CD14-positive monocyte (primary cell): Measurements from ENCODE around the gene RPL31. TPM values are rescaled to one million over a fixed set of nuclear protein-coding genes. Genes with fewer than 3 reads are reported as not detected.

Experiments
- DNase-seq, 3 donors: peaks; one replicate each; pipeline ENCODE4 v3.0.0-alpha.2; 2011 to 2022
- H2AFZ ChIP-seq: 2 replicates; pipeline ENCODE4 v1.6.0; 2012; ENCODE audit warnings: mild to moderate bottlenecking, low read depth, low read length, inconsistent platforms; ENCODE audit not compliant: insufficient read depth, poor library complexity, severe bottlenecking
- H3K27ac ChIP-seq, 2 donors: 1 replicate in 1 of 2; 2 replicates in 1 of 2; pipeline ENCODE4 v1.5.1; 2012 to 2013; ENCODE audit warnings: low read length in 2 of 2, control low read depth in 1 of 2, inconsistent platforms in 1 of 2, low read depth in 1 of 2, mild to moderate bottlenecking in 1 of 2
- H3K27me3 ChIP-seq, 2 donors: one replicate each; pipeline versions ENCODE4 v1.6.0 to v1.6.1; 2011 to 2013; ENCODE audit warnings: low read length in 2 of 2; ENCODE audit not compliant: control insufficient read depth in 2 of 2, insufficient read depth in 2 of 2
- H3K36me3 ChIP-seq, 2 donors: replicated peaks in 1 of 2; 1 replicate in 1 of 2; 2 replicates in 1 of 2; pipeline versions ENCODE4 v1.5.1 to v1.6.1; 2012 to 2013; ENCODE audit warnings: low read length in 2 of 2, control low read depth in 1 of 2, inconsistent platforms in 1 of 2, mild to moderate bottlenecking in 1 of 2; ENCODE audit not compliant: insufficient read depth in 2 of 2, control insufficient read depth in 1 of 2
- H3K4me1 ChIP-seq, 2 donors: 1 replicate in 1 of 2; 2 replicates in 1 of 2; pipeline versions ENCODE4 v1.5.1 to v1.6.1; 2012 to 2013; ENCODE audit warnings: low read length in 2 of 2, control low read depth in 1 of 2, inconsistent platforms in 1 of 2, mild to moderate bottlenecking in 1 of 2, moderate library complexity in 1 of 2; ENCODE audit not compliant: insufficient read depth in 2 of 2, control insufficient read depth in 1 of 2
- H3K4me2 ChIP-seq: replicated peaks from 2 replicates; pipeline ENCODE3; 2012; ENCODE audit warnings: low read length, moderate library complexity, mild to moderate bottlenecking; ENCODE audit not compliant: poor library complexity, severe bottlenecking; ENCODE audit errors: extremely low read depth
- H3K4me3 ChIP-seq, 3 experiments: fragments of 200-600 bp in 1 of 3; sonication (generic) in 1 of 3; replicated peaks in 1 of 3; 1 replicate in 2 of 3; 2 replicates in 1 of 3; pipeline ENCODE4 v1.5.1; 2011 to 2013; ENCODE audit warnings: low read length in 3 of 3, mild to moderate bottlenecking in 3 of 3, control low read depth in 2 of 3, low read depth in 2 of 3, inconsistent platforms in 1 of 3, moderate library complexity in 1 of 3
- H3K79me2 ChIP-seq: 2 replicates; pipeline ENCODE4 v1.6.0; 2012; ENCODE audit warnings: mild to moderate bottlenecking, control low read depth, inconsistent platforms, low read length, moderate library complexity; ENCODE audit not compliant: insufficient read depth
- H3K9ac ChIP-seq: 2 replicates; pipeline ENCODE4 v1.6.0; 2017; ENCODE audit warnings: low read length, mild to moderate bottlenecking; ENCODE audit not compliant: insufficient read depth, poor library complexity, severe bottlenecking
- H3K9me3 ChIP-seq, 2 donors: replicated peaks in 1 of 2; 1 replicate in 1 of 2; 2 replicates in 1 of 2; pipeline versions ENCODE4 v1.5.1 to v1.6.1; 2012 to 2013; ENCODE audit warnings: low read length in 2 of 2, control low read depth in 1 of 2; ENCODE audit not compliant: control insufficient read depth in 1 of 2, insufficient read depth in 1 of 2
- H4K20me1 ChIP-seq: 2 replicates; pipeline ENCODE4 v1.6.0; 2012; ENCODE audit warnings: mild to moderate bottlenecking, low read length, control low read depth, moderate library complexity; ENCODE audit not compliant: insufficient read depth
- H3K27ac Mint-ChIP-seq, 7 donors: one replicate each; pipeline ENCODE4 v1.8.0; 2020; ENCODE audit warnings: mild to moderate bottlenecking in 7 of 7, mixed read lengths in 7 of 7, moderate library complexity in 6 of 7, inconsistent platforms in 2 of 7
- H3K27me3 Mint-ChIP-seq, 3 donors: one replicate each; pipeline ENCODE4 v1.8.0; 2021 to 2022; ENCODE audit warnings: low read depth in 3 of 3, mild to moderate bottlenecking in 3 of 3, mixed read lengths in 3 of 3, moderate library complexity in 3 of 3, inconsistent platforms in 1 of 3
- H3K36me3 Mint-ChIP-seq, 2 donors: one replicate each; pipeline ENCODE4 v1.8.0; 2020; ENCODE audit warnings: mixed read lengths in 2 of 2, inconsistent platforms in 1 of 2, mild to moderate bottlenecking in 1 of 2
- H3K4me1 Mint-ChIP-seq: one replicate; pipeline ENCODE4 v1.8.0; 2020; ENCODE audit warnings: mild to moderate bottlenecking, mixed read lengths
- H3K4me3 Mint-ChIP-seq, 2 donors: one replicate each; pipeline ENCODE4 v1.8.0; 2020; ENCODE audit warnings: mild to moderate bottlenecking in 2 of 2, mixed read lengths in 2 of 2, moderate library complexity in 1 of 2
- H3K9me3 Mint-ChIP-seq, 7 donors: one replicate each; pipeline ENCODE4 v1.8.0; 2020 to 2022; ENCODE audit warnings: mixed read lengths in 7 of 7, mild to moderate bottlenecking in 6 of 7, moderate library complexity in 6 of 7, inconsistent platforms in 2 of 7
- CTCF ChIP-seq: fragments of 200-600 bp; IDR thresholded peaks from one replicate; pipeline ENCODE4 v1.8.0; 2022; ENCODE audit warnings: antibody characterized with exemption, mild to moderate bottlenecking
- WGBS: methylation state at CpG from one replicate; pipeline ENCODE4 v1.1.5; 2013; ENCODE audit warnings: missing lambda C conversion rate; ENCODE audit not compliant: insufficient coverage; 5-methylcytosine and 5-hydroxymethylcytosine counted together
- intact Hi-C, 2 donors: fragments of 100-400 bp; cut with micrococcal nuclease; formaldehyde crosslinking; loops; one replicate each; pipeline versions ENCODE4 v1.15.0 to v1.15.1; 2023
- polyA plus RNA-seq, 3 donors: library from polyadenylated mRNA; depleted of rRNA in 1 of 3; unstranded in 2 of 3; stranded (reverse) in 1 of 3; fragments of 300-500 nt in 2 of 3; fragments of >200 nt in 1 of 3; fragmentation: Illumina TruSeq in 2 of 3; gene quantifications; 1 replicate in 2 of 3; 2 replicates in 1 of 3; pipeline ENCODE4 v1.2.3, GENCODE V29; 2012 to 2021

RPL31 gene
- polyA plus RNA-seq, 3 donors, result 1,537 to 2,299 (median 1,998) TPM

GRCh38 chr2:101038455-101039255 lies 36.6 kb downstream of the RPL31 start:
- H3K79me2 ChIP-seq, result peaks cover 5% of the 10 kb centered on the region
- intact Hi-C loops, result loop anchor here in 1 of 2 donors (5.0 kb wide), 2 partner anchors 114 to 164 kb away; partner anchors contain the start of gene TBC1D8
- Mint-ChIP-seq H3K27ac (peak overlapping the region; percentile 55 to 88 (median 73)), H3K4me1 (peaks cover 57% of the 10 kb centered on the region), H3K36me3 (peaks cover 54 to 61% of the 10 kb centered on the region in 2 donors), H3K9me3 (peaks cover 0 to 2% (median 0%) of the 10 kb centered on the region in 7 donors), H3K27me3 (peaks cover 0 to under 1% (median 0%) of the 10 kb centered on the region in 3 donors), H3K4me3 (no peak overlapping the region)
- peaks cover 13% of the 10 kb centered on the region for H4K20me1 ChIP-seq
- WGBS, result 97% methylated on average over 13 of the region's 21 CpGs
- peaks cover 44 to 56% of the 10 kb centered on the region in 2 donors for H3K4me1 ChIP-seq
- no peak overlapping the region for H2AFZ ChIP-seq
- H3K36me3 ChIP-seq, result peaks cover 34 to 60% of the 10 kb centered on the region in 2 donors
- H3K9me3 ChIP-seq, result no peaks in the 10 kb centered on the region
- TF ChIP-seq CTCF, result peak; percentile 62
- DNase-seq, result peak; percentile 48 to 55 (median 50)
- no peak overlapping the region for H3K4me3 ChIP-seq
- no peaks in the 10 kb centered on the region for H3K27me3 ChIP-seq
- H3K4me2 ChIP-seq, result no peak overlapping the region
- no peak overlapping the region for H3K9ac ChIP-seq
- H3K27ac ChIP-seq, result peak overlapping the region; percentile 17 to 26

DNA sequence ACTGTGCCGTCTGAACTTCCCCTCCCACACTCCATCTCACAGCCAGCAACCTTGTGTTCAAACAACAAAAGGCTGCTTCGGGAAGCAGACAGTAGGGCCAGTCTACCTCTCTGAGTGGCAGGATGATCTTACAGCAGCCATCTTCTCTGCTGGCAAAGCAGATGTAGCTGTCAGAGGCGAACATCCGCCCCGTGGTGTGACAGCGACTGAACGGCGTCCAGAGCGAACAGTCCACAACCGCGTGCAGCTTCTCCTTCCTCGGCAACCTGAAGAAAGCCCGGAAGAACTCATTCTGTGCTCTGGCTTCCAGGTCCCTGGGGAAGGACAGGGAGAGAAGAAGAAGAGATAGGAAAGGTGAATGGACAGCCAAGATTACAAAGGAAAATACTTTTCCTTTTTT lies 38.0 kb downstream of the RPL31 start:
- H2AFZ ChIP-seq, result no peak overlapping the region
- WGBS, result 99% methylated on average over 12 of the region's 13 CpGs

More for the DNA sequence above, 38.0 kb downstream of the RPL31 start:
- TF ChIP-seq CTCF, result no peak
- H3K36me3 ChIP-seq, result peaks cover 26 to 46% of the 10 kb centered on the region in 2 donors
- no peak overlapping the region for H3K4me2 ChIP-seq
- DNase-seq, result no peak
- H3K27me3 ChIP-seq, result no peaks in the 10 kb centered on the region
- Mint-ChIP-seq H3K9me3 (peaks cover 0 to 2% (median 0%) of the 10 kb centered on the region in 7 donors), H3K4me1 (peaks cover 70% of the 10 kb centered on the region), H3K27me3 (no peaks in the 10 kb centered on the region), H3K36me3 (peaks cover 43 to 47% of the 10 kb centered on the region in 2 donors), H3K27ac (peak overlapping the region; percentile 53 to 89 (median 77)), H3K4me3 (no peak overlapping the region)
- peaks cover 13% of the 10 kb centered on the region for H4K20me1 ChIP-seq
- H3K79me2 ChIP-seq, result peaks cover 5% of the 10 kb centered on the region
- no peak overlapping the region for H3K4me3 ChIP-seq
- intact Hi-C loops, result no loop called here
- no peak overlapping the region for H3K9ac ChIP-seq
- peak overlapping the region; percentile 17 to 55 for H3K27ac ChIP-seq
- peaks cover 48 to 60% of the 10 kb centered on the region in 2 donors for H3K4me1 ChIP-seq
- H3K9me3 ChIP-seq, result no peaks in the 10 kb centered on the region
